Measurements from ENCODE around the gene ABCB8.

Gene ABCB8

GRCh38 chr7:151062111-151062398 is 33.8 kb downstream of the ABCB8 start:
- DNase-seq = no peak
- in situ Hi-C loops (cut with HindIII; ENCODE audit: low pct_ligation_motif_present, low pct_unique_long_range_greater_than_20kb, low sequenced_read_pairs) = no loop called here

- peak; percentile 93 for DNase-seq
- in situ Hi-C loops (cut with HindIII; ENCODE audit: low pct_ligation_motif_present, low pct_unique_long_range_greater_than_20kb, low sequenced_read_pairs) = no loop called here
Measured at GRCh38 chr7:151062399-151063211, 34.4 kb downstream of the ABCB8 start.

- DNase-seq = no peak
- in situ Hi-C loops (cut with HindIII; ENCODE audit: low pct_ligation_motif_present, low pct_unique_long_range_greater_than_20kb, low sequenced_read_pairs) = no loop called here
Measured at GRCh38 chr7:151063212-151063561, 34.9 kb downstream of the ABCB8 start.

GRCh38 chr7:151064454-151064853 is 36.2 kb downstream of the ABCB8 start:
- DNase-seq = no peak

GRCh38 chr7:151064993-151065392 is 36.7 kb downstream of the ABCB8 start:
- in situ Hi-C loops (cut with HindIII; ENCODE audit: low pct_ligation_motif_present, low pct_unique_long_range_greater_than_20kb, low sequenced_read_pairs) = no loop called here

More at GRCh38 chr7:151064454-151064853, 36.2 kb downstream of the ABCB8 start:
- in situ Hi-C loops (cut with HindIII; ENCODE audit: low pct_ligation_motif_present, low pct_unique_long_range_greater_than_20kb, low sequenced_read_pairs) = no loop called here

GRCh38 chr7:151065516-151065915 is 37.3 kb downstream of the ABCB8 start:
- in situ Hi-C loops (cut with HindIII; ENCODE audit: low pct_ligation_motif_present, low pct_unique_long_range_greater_than_20kb, low sequenced_read_pairs) = no loop called here
- DNase-seq = no peak

More at GRCh38 chr7:151064993-151065392, 36.7 kb downstream of the ABCB8 start:
- DNase-seq = no peak

- DNase-seq = no peak
- in situ Hi-C loops (cut with HindIII; ENCODE audit: low pct_ligation_motif_present, low pct_unique_long_range_greater_than_20kb, low sequenced_read_pairs) = no loop called here
Measured at GRCh38 chr7:151066273-151066974, 38.2 kb downstream of the ABCB8 start.

- peak; percentile 35 for DNase-seq
- in situ Hi-C loops (cut with HindIII; ENCODE audit: low pct_ligation_motif_present, low pct_unique_long_range_greater_than_20kb, low sequenced_read_pairs) = no loop called here
Measured at GRCh38 chr7:151068069-151068773, 40.0 kb downstream of the ABCB8 start.

GRCh38 chr7:151069841-151070573 is 41.8 kb downstream of the ABCB8 start:
- in situ Hi-C loops (cut with HindIII; ENCODE audit: low pct_ligation_motif_present, low pct_unique_long_range_greater_than_20kb, low sequenced_read_pairs) = no loop called here
- no peak for DNase-seq

GRCh38 chr7:151070574-151070960 is 42.3 kb downstream of the ABCB8 start:
- in situ Hi-C loops (cut with HindIII; ENCODE audit: low pct_ligation_motif_present, low pct_unique_long_range_greater_than_20kb, low sequenced_read_pairs) = no loop called here
- DNase-seq = no peak

GRCh38 chr7:151071032-151071866 is 43.0 kb downstream of the ABCB8 start:
- in situ Hi-C loops (cut with HindIII; ENCODE audit: low pct_ligation_motif_present, low pct_unique_long_range_greater_than_20kb, low sequenced_read_pairs) = no loop called here
- no peak for DNase-seq

- in situ Hi-C loops (cut with HindIII; ENCODE audit: low pct_ligation_motif_present, low pct_unique_long_range_greater_than_20kb, low sequenced_read_pairs) = no loop called here
- DNase-seq = no peak
Measured at GRCh38 chr7:151073990-151074389, 45.7 kb downstream of the ABCB8 start.

- no peak for DNase-seq
- in situ Hi-C loops (cut with HindIII; ENCODE audit: low pct_ligation_motif_present, low pct_unique_long_range_greater_than_20kb, low sequenced_read_pairs) = no loop called here
Measured at GRCh38 chr7:151074817-151075661, 46.8 kb downstream of the ABCB8 start.

GRCh38 chr7:151075662-151075971 is 47.4 kb downstream of the ABCB8 start:
- in situ Hi-C loops (cut with HindIII; ENCODE audit: low pct_ligation_motif_present, low pct_unique_long_range_greater_than_20kb, low sequenced_read_pairs) = no loop called here
- DNase-seq = no peak

- DNase-seq = no peak
- in situ Hi-C loops (cut with HindIII; ENCODE audit: low pct_ligation_motif_present, low pct_unique_long_range_greater_than_20kb, low sequenced_read_pairs) = no loop called here
Measured at GRCh38 chr7:151075978-151076426, 47.8 kb downstream of the ABCB8 start.

- DNase-seq = peak; percentile 58
- in situ Hi-C loops (cut with HindIII; ENCODE audit: low pct_ligation_motif_present, low pct_unique_long_range_greater_than_20kb, low sequenced_read_pairs) = no loop called here
Measured at GRCh38 chr7:151076863-151077704, 48.8 kb downstream of the ABCB8 start.

Measured in ACHN (cell line).